ENCODE results near the gene GOLGA2. TPM values are rescaled to one million over a fixed set of nuclear protein-coding genes. Genes with fewer than 3 reads are reported as not detected.

GOLGA2 gene, protein sequence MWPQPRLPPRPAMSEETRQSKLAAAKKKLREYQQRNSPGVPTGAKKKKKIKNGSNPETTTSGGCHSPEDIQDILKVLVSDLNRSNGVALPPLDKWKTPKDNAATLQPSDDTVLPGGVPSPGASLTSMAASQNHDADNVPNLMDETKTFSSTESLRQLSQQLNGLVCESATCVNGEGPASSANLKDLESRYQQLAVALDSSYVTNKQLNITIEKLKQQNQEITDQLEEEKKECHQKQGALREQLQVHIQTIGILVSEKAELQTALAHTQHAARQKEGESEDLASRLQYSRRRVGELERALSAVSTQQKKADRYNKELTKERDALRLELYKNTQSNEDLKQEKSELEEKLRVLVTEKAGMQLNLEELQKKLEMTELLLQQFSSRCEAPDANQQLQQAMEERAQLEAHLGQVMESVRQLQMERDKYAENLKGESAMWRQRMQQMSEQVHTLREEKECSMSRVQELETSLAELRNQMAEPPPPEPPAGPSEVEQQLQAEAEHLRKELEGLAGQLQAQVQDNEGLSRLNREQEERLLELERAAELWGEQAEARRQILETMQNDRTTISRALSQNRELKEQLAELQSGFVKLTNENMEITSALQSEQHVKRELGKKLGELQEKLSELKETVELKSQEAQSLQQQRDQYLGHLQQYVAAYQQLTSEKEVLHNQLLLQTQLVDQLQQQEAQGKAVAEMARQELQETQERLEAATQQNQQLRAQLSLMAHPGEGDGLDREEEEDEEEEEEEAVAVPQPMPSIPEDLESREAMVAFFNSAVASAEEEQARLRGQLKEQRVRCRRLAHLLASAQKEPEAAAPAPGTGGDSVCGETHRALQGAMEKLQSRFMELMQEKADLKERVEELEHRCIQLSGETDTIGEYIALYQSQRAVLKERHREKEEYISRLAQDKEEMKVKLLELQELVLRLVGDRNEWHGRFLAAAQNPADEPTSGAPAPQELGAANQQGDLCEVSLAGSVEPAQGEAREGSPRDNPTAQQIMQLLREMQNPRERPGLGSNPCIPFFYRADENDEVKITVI
- total RNA-seq, result 10 to 100 TPM; 23.4 to 24.3 TPM

- H3K27me3 Mint-ChIP-seq, result no peaks in the 10 kb centered on the region
- no peaks in the 10 kb centered on the region for H3K9me3 Mint-ChIP-seq
- H3K4me1 Mint-ChIP-seq, result peaks cover 30% of the 10 kb centered on the region
- peaks cover 7% of the 10 kb centered on the region for H3K36me3 Mint-ChIP-seq
- H3K27ac Mint-ChIP-seq, result peak within 1 kb of the TSS; percentile 89
- peak within 1 kb of the TSS; percentile 95 for H3K4me3 Mint-ChIP-seq
- DNase-seq, result no peak
These were observed at the start of gene GOLGA2 for GRCh38 chr9:128275198-128276007. GOLGA2 (minus strand) TSS chr9:128276007; CDS start chr9:128275976, 31 bp downstream.

DNA sequence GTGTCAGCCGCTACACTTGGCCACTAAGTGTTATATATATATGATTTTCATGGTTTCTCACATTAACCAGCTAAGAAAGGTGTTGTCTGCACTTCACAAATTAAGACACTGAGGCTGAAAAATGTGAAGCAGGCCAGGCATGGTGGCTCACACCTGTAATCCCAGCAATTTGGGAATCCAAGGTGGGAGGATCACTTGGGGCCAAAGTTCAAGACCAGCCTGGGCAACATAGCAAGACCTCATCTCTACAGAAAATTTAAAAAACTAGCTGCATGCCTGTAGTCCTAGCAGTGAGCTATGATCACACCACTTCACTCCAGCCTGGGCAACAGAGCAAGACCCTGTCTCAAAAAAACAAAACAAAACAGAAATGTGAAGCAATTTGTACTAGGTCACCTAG lies 48.6 kb upstream of the GOLGA2 start:
- no peaks in the 10 kb centered on the region for H3K9me3 Mint-ChIP-seq
- no peak overlapping the region for H3K27ac Mint-ChIP-seq
- H3K36me3 Mint-ChIP-seq, result peaks cover 7% of the 10 kb centered on the region
- H3K4me1 Mint-ChIP-seq, result peaks cover 19% of the 10 kb centered on the region
- peak overlapping the region; percentile 95 for H3K4me3 Mint-ChIP-seq
- DNase-seq, result no peak
- no peaks in the 10 kb centered on the region for H3K27me3 Mint-ChIP-seq

GRCh38 chr9:128323791-128324190 lies 48.0 kb upstream of the GOLGA2 start:
- no peak for DNase-seq
- H3K36me3 Mint-ChIP-seq, result peaks cover 7% of the 10 kb centered on the region
- H3K4me3 Mint-ChIP-seq, result peak overlapping the region; percentile 95
- H3K27me3 Mint-ChIP-seq, result no peaks in the 10 kb centered on the region
- H3K9me3 Mint-ChIP-seq, result no peaks in the 10 kb centered on the region
- H3K27ac Mint-ChIP-seq, result peak overlapping the region; percentile 98
- H3K4me1 Mint-ChIP-seq, result peaks cover 19% of the 10 kb centered on the region

- Mint-ChIP-seq H3K27ac (peak overlapping the region; percentile 98), H3K4me1 (peaks cover 19% of the 10 kb centered on the region), H3K27me3 (no peaks in the 10 kb centered on the region), H3K9me3 (no peaks in the 10 kb centered on the region), H3K36me3 (peaks cover 11% of the 10 kb centered on the region), H3K4me3 (peak overlapping the region; percentile 95)
- DNase-seq, result no peak
These were observed 47.5 kb upstream of the GOLGA2 start for GRCh38 chr9:128323212-128323730.

DNA sequence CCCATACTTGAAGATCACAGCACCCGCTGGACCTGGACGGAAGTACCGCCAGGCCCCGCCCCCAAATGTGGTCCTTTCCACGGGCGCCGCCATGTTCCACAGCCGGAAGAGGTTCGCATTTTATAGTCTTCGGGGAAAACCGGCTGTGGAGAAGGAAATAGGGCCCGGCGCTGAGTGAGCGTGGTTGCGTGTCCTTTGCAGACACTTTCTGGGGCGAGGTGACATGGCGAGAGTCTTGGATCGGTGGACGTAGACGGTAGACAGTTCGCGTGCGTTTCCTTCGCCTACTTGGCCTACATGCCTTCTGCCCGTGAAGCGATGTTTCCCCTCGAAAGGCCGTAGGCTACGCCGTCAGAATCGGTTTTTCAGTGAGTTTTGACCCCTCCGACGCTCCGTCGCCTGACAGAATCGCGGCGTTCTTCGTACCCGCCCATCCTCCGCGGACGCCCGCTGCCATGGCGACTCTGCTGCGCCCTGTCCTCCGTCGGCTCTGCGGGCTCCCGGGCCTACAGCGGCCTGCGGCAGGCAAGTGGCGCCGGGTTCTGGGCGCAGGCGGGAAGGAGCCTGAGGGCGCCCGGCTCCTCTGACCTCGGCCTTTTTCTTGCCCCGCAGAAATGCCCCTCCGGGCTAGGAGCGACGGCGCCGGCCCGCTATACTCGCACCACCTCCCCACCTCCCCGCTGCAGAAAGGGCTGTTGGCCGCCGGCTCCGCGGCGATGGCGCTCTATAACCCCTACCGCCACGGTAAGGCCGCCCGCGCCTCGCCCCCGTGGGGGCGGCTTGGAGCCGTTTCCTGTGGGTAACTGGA lies 46.8 kb upstream of the GOLGA2 start, which contains the start of the genes COQ4 and TRUB2:
TSS of gene COQ4 (plus strand) at position 436 of the 808 bp plus-strand sequence. CDS start at position 456, 20 bp downstream.
TSS of gene TRUB2 (minus strand) at position 44 of the 808 bp plus-strand sequence. CDS start at position 5, 39 bp downstream.
- Mint-ChIP-seq H3K4me3 (peak within 1 kb of the TSS; percentile 95), H3K4me1 (peaks cover 19% of the 10 kb centered on the region), H3K9me3 (no peaks in the 10 kb centered on the region), H3K36me3 (peaks cover 7% of the 10 kb centered on the region), H3K27ac (peak within 1 kb of the TSS; percentile 98), H3K27me3 (no peaks in the 10 kb centered on the region)
- peak; percentile 92 for DNase-seq

DNA sequence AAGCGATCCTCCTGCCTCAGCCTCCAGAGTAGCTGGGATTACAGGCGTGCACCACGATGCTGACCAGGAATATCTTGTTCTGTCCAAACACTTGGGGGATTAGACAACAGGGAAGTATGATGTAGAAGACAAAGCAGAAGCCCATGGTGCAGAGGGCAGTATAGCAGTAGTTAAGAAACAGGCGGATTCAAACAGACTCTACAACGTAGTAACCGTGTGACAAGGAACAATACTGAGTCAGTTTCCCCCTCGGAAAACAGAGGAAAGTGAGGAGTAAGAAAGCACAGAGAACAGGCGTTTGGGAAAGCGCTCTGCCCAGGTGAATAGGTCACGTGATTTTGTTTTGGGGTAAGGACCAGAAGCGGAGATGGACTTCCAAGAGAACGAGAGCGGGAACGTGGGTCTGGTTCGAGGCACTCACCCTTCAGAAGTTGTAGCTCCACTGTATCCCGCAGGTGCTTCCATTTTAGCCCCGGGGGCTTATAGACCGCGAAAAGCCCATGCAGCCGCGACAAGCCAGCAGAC lies 46.1 kb upstream of the GOLGA2 start:
- Mint-ChIP-seq H3K36me3 (peaks cover 9% of the 10 kb centered on the region), H3K27ac (peak overlapping the region; percentile 98), H3K9me3 (no peaks in the 10 kb centered on the region), H3K4me3 (peak overlapping the region; percentile 95), H3K4me1 (peaks cover 19% of the 10 kb centered on the region), H3K27me3 (no peaks in the 10 kb centered on the region)
- DNase-seq, result no peak

DNA sequence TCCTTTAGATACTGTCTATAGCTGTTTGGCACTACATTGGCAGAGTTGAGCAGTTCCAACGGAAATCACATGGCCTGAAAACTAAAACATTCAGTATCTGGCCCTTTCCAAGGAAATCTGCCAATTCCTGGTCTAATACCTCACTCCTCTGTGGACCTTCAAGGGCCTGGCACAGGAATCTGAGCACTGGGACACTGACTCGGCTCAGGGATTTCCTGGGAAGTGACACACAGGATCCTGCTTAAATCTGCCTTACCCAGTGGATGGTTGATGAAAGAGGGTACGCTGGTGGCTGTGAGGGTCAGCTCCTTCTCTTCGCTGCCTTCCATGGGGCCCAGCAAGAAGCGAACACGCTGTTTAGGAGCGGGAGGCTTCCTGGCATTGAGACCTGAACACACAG lies 45.5 kb upstream of the GOLGA2 start:
- no peak for DNase-seq
- Mint-ChIP-seq H3K4me3 (peak overlapping the region; percentile 95), H3K36me3 (peaks cover 9% of the 10 kb centered on the region), H3K27ac (no peak overlapping the region), H3K4me1 (peaks cover 19% of the 10 kb centered on the region), H3K27me3 (no peaks in the 10 kb centered on the region), H3K9me3 (no peaks in the 10 kb centered on the region)

DNA sequence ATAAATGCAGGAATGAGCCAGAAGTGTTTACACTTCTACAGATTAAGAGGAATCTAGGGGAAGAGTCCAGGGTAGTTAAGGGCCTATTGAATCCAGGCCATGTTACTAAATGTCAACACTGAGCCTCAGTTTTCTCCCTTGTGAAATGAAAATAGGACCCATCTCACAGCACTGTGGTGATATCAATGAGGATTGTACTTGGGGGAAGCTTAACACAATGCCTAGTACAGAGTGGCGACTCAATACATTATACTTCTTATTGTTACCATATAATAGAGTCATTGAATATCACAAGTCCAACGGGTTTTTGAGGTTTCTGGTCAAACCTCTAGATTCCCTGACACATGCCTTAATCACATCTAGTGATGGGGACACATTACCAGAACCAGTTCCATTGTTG lies 41.8 kb upstream of the GOLGA2 start:
- no peak for DNase-seq
- Mint-ChIP-seq H3K4me3 (no peak overlapping the region), H3K36me3 (peaks cover 9% of the 10 kb centered on the region), H3K27ac (no peak overlapping the region), H3K27me3 (no peaks in the 10 kb centered on the region), H3K4me1 (no peaks in the 10 kb centered on the region), H3K9me3 (no peaks in the 10 kb centered on the region)

- H3K4me1 Mint-ChIP-seq, result no peaks in the 10 kb centered on the region
- no peak overlapping the region for H3K4me3 Mint-ChIP-seq
- no peak for DNase-seq
- H3K9me3 Mint-ChIP-seq, result no peaks in the 10 kb centered on the region
- H3K36me3 Mint-ChIP-seq, result peaks cover 9% of the 10 kb centered on the region
- H3K27me3 Mint-ChIP-seq, result no peaks in the 10 kb centered on the region
- H3K27ac Mint-ChIP-seq, result no peak overlapping the region
These were observed 40.6 kb upstream of the GOLGA2 start for GRCh38 chr9:128316421-128316820.

DNA sequence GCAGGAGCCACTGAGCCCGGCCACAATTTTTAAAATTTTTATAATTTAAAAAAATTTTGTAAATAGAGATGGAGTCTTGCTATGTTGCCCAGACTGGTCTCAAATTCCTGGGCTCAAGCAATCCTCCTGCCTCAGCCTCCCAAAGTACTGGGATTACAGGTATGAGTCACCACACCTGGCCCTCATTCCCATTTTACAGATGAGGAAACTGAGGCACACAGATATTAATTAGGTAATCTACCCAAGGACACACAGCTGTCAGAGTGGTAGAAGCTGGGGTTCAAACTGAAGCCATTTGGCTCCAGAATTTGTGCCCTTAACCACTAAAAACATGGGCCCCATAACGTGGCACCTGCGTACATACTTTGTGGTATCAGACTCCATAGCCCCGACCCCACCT lies 38.9 kb upstream of the GOLGA2 start:
- peaks cover 9% of the 10 kb centered on the region for H3K36me3 Mint-ChIP-seq
- H3K4me3 Mint-ChIP-seq, result no peak overlapping the region
- H3K9me3 Mint-ChIP-seq, result no peaks in the 10 kb centered on the region
- no peak overlapping the region for H3K27ac Mint-ChIP-seq
- H3K4me1 Mint-ChIP-seq, result no peaks in the 10 kb centered on the region
- no peak for DNase-seq
- no peaks in the 10 kb centered on the region for H3K27me3 Mint-ChIP-seq

- DNase-seq, result no peak
- peaks cover 9% of the 10 kb centered on the region for H3K36me3 Mint-ChIP-seq
- no peak overlapping the region for H3K27ac Mint-ChIP-seq
- no peak overlapping the region for H3K4me3 Mint-ChIP-seq
- H3K27me3 Mint-ChIP-seq, result no peaks in the 10 kb centered on the region
- H3K9me3 Mint-ChIP-seq, result no peaks in the 10 kb centered on the region
- H3K4me1 Mint-ChIP-seq, result no peaks in the 10 kb centered on the region
These were observed 34.7 kb upstream of the GOLGA2 start for GRCh38 chr9:128310461-128310860.

GRCh38 chr9:128309551-128309950 lies 33.7 kb upstream of the GOLGA2 start:
- Mint-ChIP-seq H3K9me3 (no peaks in the 10 kb centered on the region), H3K4me1 (no peaks in the 10 kb centered on the region), H3K27me3 (no peaks in the 10 kb centered on the region), H3K27ac (no peak overlapping the region), H3K36me3 (peaks cover 9% of the 10 kb centered on the region), H3K4me3 (no peak overlapping the region)
- no peak for DNase-seq

- Mint-ChIP-seq H3K4me3 (no peak overlapping the region), H3K27ac (no peak overlapping the region), H3K9me3 (no peaks in the 10 kb centered on the region), H3K27me3 (no peaks in the 10 kb centered on the region), H3K4me1 (no peaks in the 10 kb centered on the region), H3K36me3 (peaks cover 5% of the 10 kb centered on the region)
- no peak for DNase-seq
These were observed 29.1 kb upstream of the GOLGA2 start for GRCh38 chr9:128304971-128305288.

Data from activated naive CD8-positive, alpha-beta T cell treated with anti-CD3 and anti-CD28 coated beads for 36 hours (primary cell).